ENCODE measurements around the gene FBN2.

FBN2 gene

GRCh38 chr5:128490761-128491160, 47.3 kb downstream of the FBN2 start:
- DNase-seq (ENCODE audit: low spot score), result no peak
- TF ChIP-seq CTCF (IDR thresholded peaks at IDR 0.05; ENCODE audit: borderline replicate concordance, control extremely low read depth, extremely low read depth, insufficient read depth, missing control alignments), result no peak
- in situ Hi-C loops (cut with MboI; ENCODE audit: low sequenced_read_pairs, unreplicated experiment), result loop anchor here (10.0 to 25.0 kb wide), 2 partner anchors 276 to 928 kb away; no protein-coding TSS in a partner anchor

GRCh38 chr5:128487041-128487440, 51.0 kb downstream of the FBN2 start:
- in situ Hi-C loops (cut with MboI; ENCODE audit: low sequenced_read_pairs, unreplicated experiment), result loop anchor here (25.0 kb wide), 1 partner anchor 925 kb away; no protein-coding TSS in a partner anchor
- TF ChIP-seq CTCF (IDR thresholded peaks at IDR 0.05; ENCODE audit: borderline replicate concordance, control extremely low read depth, extremely low read depth, insufficient read depth, missing control alignments), result no peak
- DNase-seq (ENCODE audit: low spot score), result no peak

- in situ Hi-C loops (cut with MboI; ENCODE audit: low sequenced_read_pairs, unreplicated experiment), result loop anchor here (25.0 kb wide), 1 partner anchor 921 kb away; no protein-coding TSS in a partner anchor
- no peak for DNase-seq (ENCODE audit: low spot score)
- TF ChIP-seq CTCF (IDR thresholded peaks at IDR 0.05; ENCODE audit: borderline replicate concordance, control extremely low read depth, extremely low read depth, insufficient read depth, missing control alignments), result no peak
These were observed 54.3 kb downstream of the FBN2 start for GRCh38 chr5:128483738-128484137.

- in situ Hi-C loops (cut with MboI; ENCODE audit: low sequenced_read_pairs, unreplicated experiment), result loop anchor here (25.0 kb wide), 1 partner anchor 919 kb away; no protein-coding TSS in a partner anchor
- DNase-seq (ENCODE audit: low spot score), result no peak
- no peak for TF ChIP-seq CTCF (IDR thresholded peaks at IDR 0.05; ENCODE audit: borderline replicate concordance, control extremely low read depth, extremely low read depth, insufficient read depth, missing control alignments)
These were observed 57.0 kb downstream of the FBN2 start for GRCh38 chr5:128480906-128481633.

GRCh38 chr5:128480158-128480557, 57.9 kb downstream of the FBN2 start:
- DNase-seq (ENCODE audit: low spot score), result no peak
- in situ Hi-C loops (cut with MboI; ENCODE audit: low sequenced_read_pairs, unreplicated experiment), result loop anchor here (25.0 kb wide), 1 partner anchor 918 kb away; no protein-coding TSS in a partner anchor
- no peak for TF ChIP-seq CTCF (IDR thresholded peaks at IDR 0.05; ENCODE audit: borderline replicate concordance, control extremely low read depth, extremely low read depth, insufficient read depth, missing control alignments)

- no peak for DNase-seq (ENCODE audit: low spot score)
- no peak for TF ChIP-seq CTCF (IDR thresholded peaks at IDR 0.05; ENCODE audit: borderline replicate concordance, control extremely low read depth, extremely low read depth, insufficient read depth, missing control alignments)
- in situ Hi-C loops (cut with MboI; ENCODE audit: low sequenced_read_pairs, unreplicated experiment), result loop anchor here (25.0 kb wide), 1 partner anchor 916 kb away; no protein-coding TSS in a partner anchor
These were observed 59.4 kb downstream of the FBN2 start for GRCh38 chr5:128478386-128479368.
